GM12878 (cell line): ENCODE results near the gene DAPK2. TPM values are rescaled to one million over a fixed set of nuclear protein-coding genes. Genes with fewer than 3 reads are reported as not detected.

Experiments
- ATAC-seq: fragments of 200-7000 bp; cut with Tn5 transposase; 3 replicates; pipeline ENCODE4 v1.9.1; 2020; ENCODE audit warnings: mild to moderate bottlenecking, moderate library complexity
- BruUV-seq: library from RNA; stranded (reverse); fragments of 400-500 nt; replicated peaks from 2 replicates; lab custom pipeline; 2021; lab: Mats Ljungman, UMichigan
- CTCF ChIA-PET: fragments of 300-600 bp; sonication (Branson Sonifier 250); formaldehyde crosslinking; extraction: SDS; loops from one replicate; lab custom pipeline; 2021; ENCODE audit warnings: inconsistent platforms; lab: Yijun Ruan, JAX
- POLR2A ChIA-PET: fragments of 350-600 bp; formaldehyde crosslinking; extraction: SDS; loops from one replicate; lab custom pipeline; 2021; ENCODE audit warnings: inconsistent platforms; lab: Charles Lee
- RAD21 ChIA-PET: fragments of 300-600 bp; sonication (Branson Sonifier 250); formaldehyde crosslinking; loops from one replicate; lab custom pipeline; 2023; ENCODE audit warnings: antibody characterized with exemption; ENCODE audit not compliant: unreplicated experiment; lab: Charles Lee
- SMC1A ChIA-PET: fragments of 300-600 bp; sonication (Branson Sonifier 250); formaldehyde crosslinking; loops from one replicate; lab custom pipeline; 2023; ENCODE audit not compliant: unreplicated experiment, uncharacterized antibody; lab: Charles Lee
- DNase-seq: peaks from one replicate; pipeline ENCODE4 v3.0.0-alpha.2; 2011; ENCODE audit warnings: low read depth, low spot score
- FAIRE-seq: peaks from 3 replicates; lab custom pipeline; 2011; peaks lifted over from hg19 to GRCh38; lab: Jason Lieb, UNC
- H2AFZ ChIP-seq: 2 replicates; pipeline ENCODE4 v1.6.0; 2011; ENCODE audit warnings: low read depth, low read length, control low read depth; ENCODE audit not compliant: control insufficient read depth
- H3K27ac ChIP-seq: 2 replicates; pipeline ENCODE4 v1.5.1; 2011; ENCODE audit warnings: control low read depth; ENCODE audit not compliant: control insufficient read depth, insufficient read depth
- H3K27me3 ChIP-seq, 2 experiments: replicated peaks in 1 of 2; 2 replicates each; pipeline versions ENCODE4 v1.6.0 to v1.6.1; 2011; ENCODE audit warnings: low read length in 1 of 2; ENCODE audit not compliant: control insufficient read depth in 2 of 2, insufficient read depth in 2 of 2
- H3K36me3 ChIP-seq, 2 experiments: 2 replicates each; pipeline ENCODE4 v1.5.1; 2011; ENCODE audit warnings: low read length in 1 of 2; ENCODE audit not compliant: control insufficient read depth in 2 of 2, insufficient read depth in 2 of 2
- H3K4me1 ChIP-seq: 2 replicates; pipeline ENCODE4 v1.6.1; 2011; ENCODE audit warnings: mild to moderate bottlenecking, low read length, moderate library complexity, mixed read lengths; ENCODE audit not compliant: control insufficient read depth, insufficient read depth
- H3K4me2 ChIP-seq: 2 replicates; pipeline ENCODE4 v1.6.0; 2011; ENCODE audit warnings: control low read depth; ENCODE audit not compliant: control insufficient read depth, insufficient read depth
- H3K4me3 ChIP-seq: fragments of 200-600 bp; sonication (generic); 2 replicates; pipeline ENCODE4 v1.5.1; 2016
- H3K79me2 ChIP-seq: 2 replicates; pipeline ENCODE4 v1.6.0; 2011; ENCODE audit warnings: low read length; ENCODE audit not compliant: control insufficient read depth, insufficient read depth
- H3K9ac ChIP-seq: 2 replicates; pipeline ENCODE4 v1.8.0; 2011; ENCODE audit warnings: low read length, control low read depth, mixed read lengths; ENCODE audit not compliant: control insufficient read depth, insufficient read depth
- H3K9me3 ChIP-seq: replicated peaks from 3 replicates; pipeline ENCODE4 v1.5.1; 2011; ENCODE audit warnings: mild to moderate bottlenecking, low read length; ENCODE audit not compliant: control insufficient read depth, insufficient read depth
- H4K20me1 ChIP-seq: 2 replicates; pipeline ENCODE4 v1.6.0; 2011; ENCODE audit not compliant: control insufficient read depth, insufficient read depth
- CUX1 ChIP-seq: IDR thresholded peaks from 2 replicates; pipeline ENCODE4 v1.6.1; 2012; ENCODE audit warnings: improper control_type of control experiment, low read depth, low read length; ENCODE audit not compliant: insufficient replicate concordance
- MAX ChIP-seq: IDR thresholded peaks from 2 replicates; pipeline ENCODE4 v1.6.1; 2012; ENCODE audit warnings: low read depth, low read length, improper control_type of control experiment
- MYB ChIP-seq: fragments of 150-350 bp; IDR thresholded peaks from 2 replicates; pipeline ENCODE4 v1.6.1; 2014; ENCODE audit warnings: mild to moderate bottlenecking, low read depth, low read length, borderline replicate concordance
- NFXL1 ChIP-seq: fragments of 450-650 bp; IDR thresholded peaks from 2 replicates; pipeline ENCODE4 v1.6.1; 2017; ENCODE audit warnings: antibody characterized with exemption, mild to moderate bottlenecking, borderline replicate concordance
- NKRF ChIP-seq: fragments of 450-650 bp; conservative IDR thresholded peaks from 2 replicates; pipeline ENCODE4 v1.6.1; 2017; ENCODE audit warnings: mild to moderate bottlenecking, moderate library complexity
- SMARCA5 ChIP-seq: fragments of 450-650 bp; IDR thresholded peaks from 2 replicates; pipeline ENCODE4 v1.6.1; 2017; ENCODE audit warnings: mild to moderate bottlenecking
- STAT3 ChIP-seq: IDR thresholded peaks from 2 replicates; pipeline ENCODE4 v1.6.1; 2011; ENCODE audit warnings: low read depth, low read length, improper control_type of control experiment
- TBL1XR1 ChIP-seq: IDR thresholded peaks from 2 replicates; pipeline ENCODE4 v1.6.1; 2012; ENCODE audit warnings: low read depth, low read length, improper control_type of control experiment
- ZBTB40 ChIP-seq: fragments of 450-650 bp; IDR thresholded peaks from 2 replicates; pipeline ENCODE4 v1.6.1; 2016; ENCODE audit warnings: mild to moderate bottlenecking, moderate library complexity, borderline replicate concordance
- ZNF24 ChIP-seq: fragments of 450-650 bp; IDR thresholded peaks from 2 replicates; pipeline ENCODE4 v1.6.1; 2017; ENCODE audit warnings: antibody characterized with exemption, mild to moderate bottlenecking
- WGBS: methylation state at CpG from one replicate; pipeline ENCODE4 v1.1.6; 2016; ENCODE audit warnings: low lambda C conversion rate; ENCODE audit not compliant: insufficient replicate concordance, insufficient coverage; ENCODE audit errors: missing lambda C conversion rate; 5-methylcytosine and 5-hydroxymethylcytosine counted together
- in situ Hi-C: fragments of 300-500 bp; cut with MboI; formaldehyde crosslinking; loops from 9 replicates; pipeline ENCODE4 v1.14.3; 2018; ENCODE audit warnings: mixed read lengths
- intact Hi-C: fragments of 100-400 bp; cut with micrococcal nuclease; formaldehyde crosslinking; loops from one replicate; pipeline ENCODE4 v1.14.2; 2022; ENCODE audit not compliant: unreplicated experiment
- polyA plus RNA-seq, 11 experiments: library from polyadenylated mRNA; depleted of rRNA in 4 of 11; unstranded in 6 of 11; stranded (reverse) in 5 of 11; fragments of >200 nt; fragmentation: Nextera tagmentation in 4 of 11; fragmentation: Illumina TruSeq in 1 of 11; extraction: Ambion mirVana in 4 of 11; extraction: Trizol in 1 of 11; gene quantifications; 1 replicate in 1 of 11; 2 replicates in 10 of 11; pipeline versions ENCODE4 v1.2.1 to v1.2.3, GENCODE V29; 2011 to 2016; ENCODE audit warnings: inconsistent platforms in 2 of 11, missing spikeins in 2 of 11, low read depth in 1 of 11
- total RNA-seq, 4 experiments: library from RNA; depleted of rRNA in 3 of 4; stranded (reverse); fragments of >200 nt in 3 of 4; fragmentation: Illumina TruSeq in 1 of 4; extraction: Trizol in 1 of 4; gene quantifications; 2 replicates each; pipeline versions ENCODE4 v1.2.1 to v1.2.3, GENCODE V29; 2013 to 2021

The DAPK2 gene
- total and polyA plus RNA-seq, 10 of the 15 experiments (the other 5 are each of a cell fraction or from before 2014, with no cell fraction given) = 0.69 to 8.4 (median 4.1) TPM

- Histone ChIP-seq H3K79me2 (no peaks in the 10 kb centered on the region), H3K9ac (no peak overlapping the region), H2AFZ (no peak overlapping the region), H3K4me3 (no peak overlapping the region), H3K27me3 (no peaks in the 10 kb centered on the region), H4K20me1 (no peaks in the 10 kb centered on the region), H3K36me3 (no peaks in the 10 kb centered on the region), H3K4me1 (peaks cover 22% of the 10 kb centered on the region), H3K4me2 (no peak overlapping the region), H3K27ac (0 out of 2 replicates have a peak overlapping the region, but pooled peaks have one; percentile 11), H3K9me3 (no peaks in the 10 kb centered on the region)
- RAD21 ChIA-PET = interaction anchor here (0.9 to 3.8 kb wide), 5 partner anchors 26 to 113 kb away, joined by 3 to 41 read pairs (median 21); no protein-coding TSS in a partner anchor
- ATAC-seq = no peak
- SMC1A ChIA-PET = interaction anchor here (1.0 to 5.6 kb wide), 10 partner anchors 21 to 192 kb away, joined by 3 to 39 read pairs (median 7); no protein-coding TSS in a partner anchor
- BruUV-seq = no TSS peak
- CTCF ChIA-PET = interaction anchor here (0.7 to 5.4 kb wide), 22 partner anchors 11 to 192 kb away, joined by 3 to 70 read pairs (median 10); partner anchors contain the start of gene DAPK2
- intact Hi-C loops (loop anchor here (2.0 kb wide), 1 partner anchor 39 kb away; no protein-coding TSS in a partner anchor), in situ Hi-C loops (no loop called here)
- peak; percentile 47 for FAIRE-seq
- WGBS = 76% methylated on average over 9 of the region's 9 CpGs
- DNase-seq = no peak
- POLR2A ChIA-PET = interaction anchor here (0.8 to 1.2 kb wide), 2 partner anchors 23 to 27 kb away, joined by 3 to 4 read pairs; no protein-coding TSS in a partner anchor
- no peak for TF ChIP-seq CUX1
- no peak for TF ChIP-seq SMARCA5
- no peak for TF ChIP-seq NFXL1
- TF ChIP-seq STAT3 = no peak
- no peak for TF ChIP-seq ZNF24
- TF ChIP-seq ZBTB40 = no peak
- no peak for TF ChIP-seq TBL1XR1
- TF ChIP-seq MAX = no peak
- no peak for TF ChIP-seq NKRF
- TF ChIP-seq MYB = no peak
Observed at GRCh38 chr15:63943829-63944680, 102.2 kb downstream of the DAPK2 start.
